GM18505 (cell line): ENCODE results near the gene KDM7A.

Source experiments
- ATAC-seq: cut with Tn5 transposase; IDR thresholded peaks from one replicate; pipeline ENCODE4 v1.9.1; 2021; ENCODE audit not compliant: unreplicated experiment
- POLR2A ChIP-seq: IDR thresholded peaks from 4 replicates; pipeline ENCODE4 v1.6.1; 2011; ENCODE audit warnings: borderline replicate concordance; ENCODE audit not compliant: insufficient read depth, insufficient read length; ENCODE audit errors: extremely low read depth

The KDM7A gene

GRCh38 chr7:140039066-140039465 lies 137.7 kb downstream of the KDM7A start:
- no peak for TF ChIP-seq POLR2A
- no peak for ATAC-seq

DNA sequence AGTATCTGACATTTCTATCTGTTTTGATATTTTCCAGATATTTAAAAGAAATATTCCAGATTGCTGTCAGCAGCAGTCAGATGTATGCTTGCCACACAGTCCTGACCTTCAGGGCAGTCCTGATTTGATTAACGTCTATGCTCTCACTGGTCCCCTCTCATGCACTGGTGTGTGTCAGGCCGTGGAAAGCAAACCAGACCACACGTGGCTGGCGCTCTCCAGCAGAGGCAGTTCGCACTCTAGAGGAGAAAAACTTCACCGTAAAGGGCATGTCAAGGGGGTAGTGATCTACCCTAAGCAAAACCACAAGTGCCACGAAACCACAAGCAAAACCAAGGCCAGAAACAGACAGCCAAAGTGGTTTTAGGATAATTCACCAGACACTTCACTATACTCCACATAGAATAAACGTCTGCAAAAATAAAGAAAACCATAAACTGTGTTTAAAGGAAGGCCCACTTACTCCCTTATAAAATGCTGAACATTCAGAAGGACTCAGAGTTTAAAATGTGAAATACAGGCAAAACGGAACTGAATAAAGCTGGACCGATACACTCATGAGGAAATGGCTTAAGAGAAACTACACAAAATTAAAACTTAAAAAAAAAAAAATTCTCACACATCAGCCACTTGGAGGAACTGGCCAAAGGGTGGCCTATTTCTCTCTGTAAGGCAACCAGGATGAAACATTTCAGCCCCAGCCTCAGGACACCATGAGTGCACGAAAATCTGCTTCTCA lies 140.4 kb downstream of the KDM7A start:
- ATAC-seq, result peak; percentile 53
- no peak for TF ChIP-seq POLR2A

DNA sequence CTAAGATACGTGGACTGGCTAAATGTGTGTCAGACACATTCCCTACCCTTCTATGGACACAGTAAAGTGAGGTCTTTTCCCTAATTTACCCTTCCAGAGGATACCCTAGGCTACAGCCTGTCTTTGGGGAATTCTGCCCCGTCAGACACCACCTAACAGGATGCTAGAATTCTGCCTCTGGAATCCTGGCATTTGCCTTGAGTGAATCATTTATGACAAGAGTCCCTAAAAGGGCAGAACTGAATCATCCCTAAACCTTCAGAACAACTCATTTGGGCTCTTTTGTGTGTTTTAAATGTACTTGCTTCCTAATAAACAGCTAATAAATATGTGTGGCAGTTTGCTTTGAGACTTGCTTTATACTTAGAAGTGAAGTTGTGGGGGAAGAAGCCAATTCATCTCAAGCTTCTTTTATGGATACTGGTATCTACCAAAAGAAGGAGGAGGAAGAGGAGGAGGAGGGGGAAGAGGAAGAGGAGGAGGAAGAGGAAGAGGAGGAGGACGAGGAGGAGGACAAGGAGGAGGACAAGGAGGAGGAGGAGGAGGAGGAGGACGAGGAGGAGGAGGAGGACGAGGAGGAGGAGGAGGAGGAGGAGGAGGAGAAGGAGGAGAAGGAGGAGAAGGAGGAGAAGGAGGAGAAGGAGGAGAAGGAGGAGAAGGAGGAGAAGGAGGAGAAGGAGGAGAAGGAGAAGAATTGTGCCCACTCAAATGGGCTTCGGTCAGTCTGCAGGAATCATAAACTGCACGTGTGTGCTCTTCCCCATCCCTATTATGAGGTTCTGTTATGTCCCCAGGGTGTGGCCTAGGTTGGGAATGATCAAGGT lies 141.2 kb downstream of the KDM7A start:
- TF ChIP-seq POLR2A, result no peak
- ATAC-seq, result no peak
